Measurements from ENCODE around the gene PTPRK. TPM values are rescaled to one million over a fixed set of nuclear protein-coding genes. Genes with fewer than 3 reads are reported as not detected.

The PTPRK gene
- total and polyA plus RNA-seq, 2 of the 8 experiments (the other 6 are each of a cell fraction or from before 2014, with no cell fraction given), result 11.4 to 47.3 TPM

- TF ChIP-seq CHD7 (IDR thresholded peaks at IDR 0.05; ENCODE audit: insufficient replicate concordance, low read length) (no peak), CEBPB (IDR thresholded peaks at IDR 0.05; ENCODE audit: low read depth, low read length) (no peak), GTF2F1 (IDR thresholded peaks at IDR 0.05; ENCODE audit: borderline replicate concordance, low read depth, low read length) (no peak), BRCA1 (IDR thresholded peaks at IDR 0.05; ENCODE audit: low read depth, low read length) (no peak)
Observed at GRCh38 chr6:128379577-128379976, 140.8 kb downstream of the PTPRK start (continued).
